Hematopoietic multipotent progenitor cell treated with erythropoietin and hydrocortisone succinate and interleukin-3 and kit ligand, for 17 days (in vitro differentiated cells): ENCODE measurements around the gene DSTN.
"Not testable (repeated sequence)": the region's sequence is repeated elsewhere in the genome, so short reads cannot be mapped to it uniquely, and the experiment has no call there.

Source experiments
- DNase-seq: peaks from one replicate; pipeline ENCODE4 v3.0.0-alpha.2; 2015; ENCODE audit warnings: low spot score

DSTN gene

DNA sequence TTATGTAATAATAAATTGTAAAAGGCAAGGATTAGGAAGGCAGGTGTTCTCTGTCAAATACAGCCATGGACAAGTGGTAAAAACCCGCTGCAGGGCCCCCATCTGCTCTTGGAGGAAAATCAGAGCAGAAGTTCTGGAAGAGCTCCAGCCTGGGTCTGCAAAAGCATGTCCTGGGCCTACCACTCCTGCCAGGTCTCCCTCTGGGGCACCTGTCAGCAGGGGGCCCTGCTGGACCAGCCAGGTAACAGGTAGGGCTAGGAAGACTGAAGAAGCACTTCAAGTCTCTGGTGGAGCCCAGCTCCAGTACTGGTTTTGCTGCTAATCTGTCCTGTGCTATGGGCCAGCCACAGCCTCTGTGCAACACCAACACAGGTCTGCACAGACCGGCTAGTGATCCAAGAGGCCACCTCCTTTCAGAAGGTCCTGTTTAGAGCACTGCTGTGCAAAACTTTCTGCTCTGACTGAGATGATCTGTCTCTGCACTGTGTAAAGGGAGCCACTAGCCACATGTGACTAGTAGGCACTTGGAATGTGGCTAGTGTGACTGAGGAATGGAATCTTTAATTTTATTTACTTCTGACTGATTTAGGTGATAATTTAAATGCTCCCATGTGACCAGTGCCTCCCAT is 82.0 kb downstream of the DSTN start:
- DNase-seq: no peak

DNA sequence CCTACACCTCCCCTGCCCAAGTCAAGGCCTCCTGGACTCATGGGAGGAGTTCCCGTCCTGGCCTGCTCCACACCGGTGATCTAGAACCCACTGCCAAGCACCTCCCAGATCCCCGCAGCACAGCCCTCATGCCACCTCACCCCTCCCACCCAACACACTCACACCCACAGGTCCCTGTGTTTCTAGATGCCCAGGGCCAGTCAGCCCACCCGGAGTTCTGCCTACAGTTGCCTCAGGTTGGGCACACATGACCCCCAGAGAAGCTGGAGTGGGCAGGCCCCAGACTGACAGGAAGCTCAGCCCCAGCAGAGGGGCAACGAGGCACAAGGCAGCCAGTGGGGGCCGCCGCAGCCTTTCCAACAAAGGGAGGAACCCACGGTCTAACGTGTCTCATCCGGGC is 82.5 kb downstream of the DSTN start:
- no peak for DNase-seq

DNA sequence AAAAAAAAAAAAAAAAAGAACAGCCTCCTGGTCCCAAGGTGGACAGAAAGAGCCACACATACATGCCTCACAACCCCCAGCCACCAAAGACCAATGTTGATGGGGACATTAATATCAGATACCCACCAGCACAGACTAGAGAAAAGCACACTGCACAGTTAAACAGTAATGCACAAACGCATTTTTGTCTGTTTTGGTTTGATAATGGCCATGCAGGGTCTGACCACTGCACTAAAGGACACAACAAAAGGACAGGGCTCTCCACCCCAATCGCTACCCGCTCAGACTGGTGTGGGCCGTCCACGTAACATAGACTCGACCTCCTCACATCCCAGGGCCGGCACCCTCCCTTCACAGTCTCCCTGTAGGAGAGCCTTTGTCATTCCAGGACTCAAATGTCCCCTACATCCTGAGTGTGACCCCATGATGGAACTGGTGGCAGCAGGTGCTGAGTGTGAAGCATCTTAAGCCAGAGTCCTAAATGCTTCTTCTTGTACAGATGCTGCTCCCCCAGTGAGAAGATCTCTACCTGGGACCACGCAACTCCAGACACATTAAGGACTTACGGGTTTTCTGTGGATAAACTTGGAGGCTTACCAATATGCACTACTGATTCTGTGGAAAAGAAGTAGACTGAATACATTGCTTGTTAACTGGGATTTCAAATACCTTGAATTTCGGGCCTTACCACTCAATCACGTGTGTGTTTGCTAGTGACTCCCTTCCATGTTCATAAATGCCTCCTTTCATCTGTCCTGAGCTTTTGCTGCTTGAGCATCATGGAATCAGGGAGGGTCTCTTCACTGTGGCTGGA is 84.2 kb downstream of the DSTN start:
- DNase-seq: no peak

DNA sequence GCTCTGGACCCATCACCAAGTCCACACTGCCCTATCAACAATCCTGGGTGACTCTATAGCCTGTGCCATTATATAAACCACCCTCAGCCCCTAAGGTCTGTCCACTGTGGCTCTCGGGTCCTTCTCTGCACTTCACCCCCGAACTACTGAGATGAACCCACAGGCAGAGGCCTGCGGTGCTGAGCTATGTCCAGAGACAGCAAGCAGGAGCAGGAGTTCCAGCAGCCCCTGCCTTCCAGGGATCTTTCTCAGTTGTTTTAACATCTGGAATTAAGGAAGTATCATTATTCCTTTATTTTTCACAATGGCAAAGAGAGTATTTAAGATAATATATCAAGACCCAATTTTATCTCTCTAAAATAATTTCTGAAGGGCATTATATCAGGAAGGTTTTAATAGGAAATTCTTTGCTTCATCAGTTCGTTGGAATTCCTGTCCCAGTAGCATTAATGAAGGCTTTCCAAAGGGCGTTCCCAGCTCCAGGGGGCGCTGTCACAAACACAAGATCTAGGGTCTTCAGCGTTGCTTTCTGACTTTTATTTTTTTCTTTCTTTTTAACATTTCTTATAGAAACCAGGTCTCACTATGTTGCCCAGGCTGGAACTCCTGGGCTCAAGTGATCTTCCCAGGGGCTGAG is 84.9 kb downstream of the DSTN start:
- DNase-seq: peak; percentile 21

DNA sequence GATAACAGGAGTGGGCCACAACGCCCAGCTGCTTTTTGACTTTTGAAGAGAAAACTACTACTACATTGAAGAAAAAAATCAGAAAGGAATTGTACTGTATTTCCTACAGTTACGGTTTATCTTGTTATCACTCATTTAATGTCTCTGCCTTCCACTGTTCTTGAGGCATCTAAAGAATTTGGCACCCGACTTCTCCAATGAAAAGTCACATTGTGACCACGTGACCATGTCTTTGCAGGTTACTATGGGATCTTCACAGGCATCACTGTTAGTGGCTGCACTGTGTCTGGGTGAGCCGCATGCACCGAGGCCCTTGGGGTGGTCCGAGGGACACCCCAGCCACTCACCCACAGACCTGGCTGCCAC is 85.4 kb downstream of the DSTN start:
- DNase-seq: no peak

DNA sequence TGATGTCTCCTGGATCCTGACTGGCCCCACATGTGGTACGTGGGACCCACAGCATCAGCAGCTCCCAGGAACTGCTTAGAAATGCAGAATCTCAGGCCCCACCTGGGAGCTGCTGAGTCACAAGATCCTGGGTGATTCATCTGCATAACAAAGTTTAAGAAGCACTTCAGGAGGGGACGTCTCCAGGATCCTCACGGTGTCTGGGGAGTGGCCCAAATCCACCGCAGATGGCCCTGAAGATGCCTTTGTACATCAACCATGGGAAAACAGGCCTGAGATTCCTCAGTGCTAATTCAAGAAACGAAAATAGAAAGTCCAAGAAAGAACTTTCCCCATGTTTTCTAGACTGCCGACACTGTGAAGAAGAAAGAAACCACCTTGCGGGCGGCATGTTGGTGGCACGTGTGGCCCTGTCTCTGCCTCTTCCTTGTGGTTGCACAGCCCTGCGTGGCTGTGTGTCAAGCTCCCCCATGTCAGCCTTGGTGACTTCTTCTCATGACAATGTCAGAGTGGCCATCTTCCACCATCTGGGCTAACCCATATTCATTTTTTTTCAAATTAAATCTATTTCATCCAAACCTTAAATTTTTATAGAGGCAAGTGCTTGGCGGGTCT is 86.1 kb downstream of the DSTN start:
- no peak for DNase-seq

DNA sequence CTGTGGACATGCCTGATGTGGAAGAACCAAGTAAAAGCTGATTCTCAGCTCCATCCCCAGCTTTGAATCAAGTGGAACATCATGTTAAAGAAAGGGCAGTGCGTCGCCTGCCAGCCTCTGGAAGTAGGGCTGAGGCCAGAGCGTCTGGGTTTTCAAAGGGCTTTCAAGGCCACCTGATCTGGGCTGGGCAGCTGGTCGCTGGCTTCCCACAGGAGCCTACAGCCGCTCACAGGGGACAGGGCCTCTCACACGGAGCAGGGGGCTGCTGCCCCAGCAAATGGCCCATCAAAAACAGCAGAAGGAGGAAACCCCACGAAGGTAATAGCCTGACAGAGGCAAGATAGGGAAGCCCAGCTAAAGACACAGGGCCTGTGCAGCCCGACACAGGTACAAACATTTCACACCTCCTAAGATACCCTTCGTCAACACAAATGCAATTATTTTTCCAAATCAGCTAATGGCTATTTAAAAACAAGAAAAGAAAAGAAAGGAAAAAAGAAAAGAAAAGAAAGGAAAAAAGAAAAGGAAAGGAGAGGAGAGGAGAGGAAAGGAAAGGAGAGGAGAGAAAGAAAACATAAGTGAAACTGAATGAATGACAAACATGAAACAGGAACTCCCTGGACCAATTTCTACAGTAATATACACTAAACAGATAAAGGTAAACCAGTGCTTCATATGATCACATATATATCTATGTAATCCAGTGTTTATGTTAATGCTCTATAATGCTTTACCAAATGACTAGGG is 87.4 kb downstream of the DSTN start:
- DNase-seq: no peak

DNA sequence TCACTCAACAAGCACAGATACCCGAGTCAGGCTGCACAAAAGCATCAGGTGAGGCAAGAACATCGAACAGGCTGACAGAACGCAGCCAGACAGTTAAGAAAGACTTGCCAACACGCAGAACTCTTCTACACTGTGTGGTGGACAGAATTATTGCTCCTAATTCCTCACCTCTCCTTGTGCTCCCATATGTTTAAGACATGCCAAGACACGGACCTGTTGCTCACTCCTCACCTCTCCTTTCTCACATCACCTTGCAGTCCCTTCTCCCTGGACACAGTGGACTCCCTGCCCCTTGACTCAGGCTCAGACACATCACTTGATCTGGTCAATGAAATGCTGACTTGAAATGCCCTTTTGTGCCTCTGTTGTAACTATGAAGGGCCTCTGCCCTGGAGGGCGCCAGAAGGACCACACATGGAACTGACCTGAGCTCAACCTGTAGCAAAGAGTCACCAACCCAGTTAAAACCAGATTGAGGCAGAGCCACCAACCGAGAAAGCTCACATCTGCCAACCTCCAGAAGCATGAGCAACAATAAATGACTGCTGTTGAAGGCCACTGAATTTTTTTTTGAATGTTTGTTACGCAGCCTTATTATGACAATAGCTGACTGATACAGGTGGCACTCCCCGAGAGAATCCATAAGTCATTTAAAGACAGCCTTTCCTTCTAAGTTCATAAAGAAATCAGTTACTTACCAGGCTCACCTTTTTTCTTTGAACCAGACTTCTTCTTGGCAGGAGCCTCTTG is 88.2 kb downstream of the DSTN start:
- DNase-seq: no peak

DNA sequence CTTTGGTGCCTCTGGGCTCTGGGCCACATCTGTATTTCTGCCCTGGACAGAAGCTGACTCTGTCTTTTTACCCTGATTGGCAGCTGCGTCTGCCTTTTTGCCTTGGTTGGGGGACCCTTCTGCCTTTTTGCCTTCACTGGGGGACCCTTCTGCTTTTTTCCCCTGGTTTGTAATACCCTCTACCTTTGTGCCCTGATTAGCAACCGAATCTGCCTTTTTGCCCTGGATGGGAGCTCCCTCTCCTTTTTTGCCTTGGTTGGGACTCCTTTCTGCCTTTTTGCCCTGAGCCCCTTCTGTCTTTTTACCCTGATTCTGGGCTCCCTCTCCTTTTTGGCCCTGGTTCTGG is 88.7 kb downstream of the DSTN start:
- no peak for DNase-seq

DNA sequence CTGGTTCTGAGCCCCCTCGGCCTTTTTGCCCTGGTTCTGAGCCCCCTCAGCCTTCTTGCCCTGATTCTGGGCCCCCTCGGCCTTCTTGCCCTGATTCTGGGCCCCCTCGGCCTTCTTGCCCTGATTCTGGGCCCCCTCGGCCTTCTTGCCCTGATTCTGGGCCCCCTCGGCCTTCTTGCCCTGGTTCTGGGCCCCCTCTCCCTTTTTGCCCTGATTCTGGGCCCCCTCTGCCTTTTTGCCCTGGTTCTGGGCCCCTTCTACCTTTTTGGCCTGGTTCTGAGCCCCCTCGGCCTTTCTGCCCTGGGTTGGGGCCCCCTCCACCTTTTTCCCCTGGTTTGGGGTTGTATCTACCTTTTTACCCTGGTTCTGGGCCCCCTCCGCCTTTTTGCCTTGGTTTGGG is 89.5 kb downstream of the DSTN start:
- DNase-seq: not testable (repeated sequence)
